Right lobe of liver (tissue), 6 donors: ENCODE measurements around the gene MOB3B. TPM values are rescaled to one million over a fixed set of nuclear protein-coding genes. Genes with fewer than 3 reads are reported as not detected.

Experiments
- ATAC-seq, 4 donors: fragments of 200-7000 bp; cut with Tn5 transposase; one replicate each; pipeline ENCODE4 v1.9.1; 2020; ENCODE audit warnings: mild to moderate bottlenecking in 4 of 4, moderate library complexity in 4 of 4
- DNase-seq, 3 donors: peaks; one replicate each; pipeline ENCODE4 v3.0.0-alpha.2; 2020
- H3K27ac ChIP-seq, 3 donors: fragments of 200-600 bp; one replicate each; pipeline ENCODE4 v1.8.0; 2022
- H3K27me3 ChIP-seq, 2 donors: fragments of 200-600 bp; one replicate each; pipeline ENCODE4 v1.8.0; 2022
- H3K36me3 ChIP-seq, 4 donors: fragments of 200-600 bp; sonication (generic) in 1 of 4; one replicate each; pipeline versions ENCODE4 v1.5.1 to v1.8.0; 2017 to 2022; ENCODE audit warnings: control low read depth in 1 of 4
- H3K4me1 ChIP-seq, 4 donors: fragments of 200-600 bp; sonication (generic) in 1 of 4; one replicate each; pipeline versions ENCODE4 v1.5.1 to v1.8.0; 2017 to 2022; ENCODE audit warnings: control low read depth in 1 of 4
- H3K4me3 ChIP-seq, 3 donors: fragments of 200-600 bp; one replicate each; pipeline ENCODE4 v1.8.0; 2022
- H3K9me3 ChIP-seq, 4 donors: fragments of 200-600 bp; sonication (generic) in 1 of 4; one replicate each; pipeline versions ENCODE4 v1.5.1 to v1.8.0; 2017 to 2022; ENCODE audit warnings: control low read depth in 1 of 4
- CTCF ChIP-seq, 4 donors: fragments of 200-600 bp in 3 of 4; fragments of 450-650 bp in 1 of 4; IDR thresholded peaks; one replicate each; pipeline versions ENCODE4 v1.5.1 to v1.8.0; 2016 to 2022; ENCODE audit warnings: antibody characterized with exemption in 4 of 4, mild to moderate bottlenecking in 2 of 4
- POLR2A ChIP-seq: fragments of 450-650 bp; IDR thresholded peaks from one replicate; pipeline ENCODE4 v1.6.1; 2017; ENCODE audit warnings: antibody characterized with exemption, mild to moderate bottlenecking
- WGBS: methylation state at CpG from one replicate; pipeline ENCODE4 v1.1.6; 2018; ENCODE audit warnings: low coverage, low lambda C conversion rate; ENCODE audit not compliant: insufficient coverage; ENCODE audit errors: missing lambda C conversion rate; 5-methylcytosine and 5-hydroxymethylcytosine counted together
- intact Hi-C, 2 donors: fragments of 100-400 bp; cut with DNase I; formaldehyde crosslinking; loops; one replicate each; pipeline versions ENCODE4 v1.11.2 to v1.14.1; 2022
- total RNA-seq, 6 experiments: library from RNA; depleted of rRNA in 2 of 6; stranded (reverse); fragments of >200 nt in 2 of 6; fragmentation: NEBNext Ultra II Directional in 3 of 6; extraction: Animal tissue kit (Norgen Biotek cat#: 25700) in 3 of 6; gene quantifications; one replicate each; pipeline versions ENCODE4 v1.1.0 to v1.2.4, GENCODE V29; 2016 to 2023
- donor health status: DM: no; HTN: yes; CAD: no.
- donor health status: DM: no; HTN: no; CAD: no.
- donor health status: DM: no; HTN: no; CAD: no.
- donor health status: DM: no; HTN: yes; CAD: no.
- donor health status: DM: no; HTN: yes; CAD: no.

Gene MOB3B
- total RNA-seq, 6 experiments from 2014 or later: 1.0 to 2.4 (median 1.7) TPM

GRCh38 chr9:27572566-27572917, 42.9 kb upstream of the MOB3B start:
- Histone ChIP-seq H3K4me1 (peaks cover 0 to 17% (median 8%) of the 10 kb centered on the region in 4 donors), H3K4me3 (peak overlapping the region; percentile 65 to 85 (median 78)), H3K27me3 (no peaks in the 10 kb centered on the region), H3K27ac (peak overlapping the region; percentile 95 to 100 (median 98)), H3K36me3 (no peaks in the 10 kb centered on the region), H3K9me3 (no peaks in the 10 kb centered on the region)
- WGBS: 0% methylated on average over 6 of the region's 6 CpGs
- intact Hi-C loops: no loop called here
- DNase-seq: peak in 1 of 3 donors; percentile 62
- peak; percentile 9 to 48 (median 40) for ATAC-seq
- TF ChIP-seq CTCF (IDR thresholded peaks at IDR 0.05) (no peak), POLR2A (no peak)

DNA sequence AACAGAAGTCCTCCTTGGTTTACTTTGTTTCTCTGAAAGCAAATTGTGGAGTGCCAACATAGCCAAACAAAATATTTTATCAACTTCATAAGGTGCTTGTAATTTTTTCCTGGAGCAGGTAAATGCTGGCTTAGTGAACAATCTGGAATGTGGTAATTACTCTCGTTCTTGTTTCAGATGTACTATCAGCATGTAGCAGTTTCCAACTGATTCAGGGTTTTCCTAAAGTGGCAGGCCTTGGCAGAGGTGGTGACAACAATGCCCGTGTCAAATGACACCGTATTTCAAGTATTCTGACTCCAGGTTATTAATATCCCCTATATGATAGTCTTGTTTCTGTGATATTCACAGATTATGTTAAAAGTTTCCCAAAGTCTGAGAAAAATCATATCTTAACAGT, 42.4 kb upstream of the MOB3B start:
- peak overlapping the region in 2 of 3 donors; percentile 78 to 85 for H3K4me3 ChIP-seq
- H3K27me3 ChIP-seq: no peaks in the 10 kb centered on the region
- ATAC-seq (no peak), DNase-seq (no peak)
- no peak for TF ChIP-seq POLR2A
- no peak for TF ChIP-seq CTCF (IDR thresholded peaks at IDR 0.05)
- peaks cover 0 to 17% (median 8%) of the 10 kb centered on the region in 4 donors for H3K4me1 ChIP-seq
- WGBS: 23% methylated on average over 3 of the region's 3 CpGs
- no peaks in the 10 kb centered on the region for H3K9me3 ChIP-seq
- peak overlapping the region; percentile 95 to 100 (median 98) for H3K27ac ChIP-seq
- no peaks in the 10 kb centered on the region for H3K36me3 ChIP-seq
- intact Hi-C loops: no loop called here

DNA sequence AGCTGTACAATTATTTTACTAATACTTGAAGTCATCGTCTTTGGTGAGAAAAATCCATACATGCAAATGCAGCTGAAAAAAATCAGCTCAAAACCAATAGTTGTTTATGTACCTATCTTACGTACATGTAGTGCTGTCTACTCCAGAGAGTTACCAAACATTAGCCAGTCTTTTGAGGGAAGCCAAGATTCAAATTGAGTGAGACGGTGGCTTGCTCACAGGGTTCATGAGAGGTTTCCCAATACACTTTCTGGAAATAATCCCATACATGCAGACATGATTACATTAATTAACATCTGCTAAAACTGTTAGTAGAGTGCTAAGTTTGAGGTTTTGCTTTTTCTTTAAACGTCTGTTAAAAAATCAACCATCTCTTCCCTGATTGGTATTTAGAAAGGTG, 41.4 kb upstream of the MOB3B start:
- peak overlapping the region in 1 of 3 donors; percentile 100 for H3K27ac ChIP-seq
- ATAC-seq: no peak
- H3K36me3 ChIP-seq: no peaks in the 10 kb centered on the region
- TF ChIP-seq CTCF (IDR thresholded peaks at IDR 0.05): no peak
- TF ChIP-seq POLR2A: no peak
- no peaks in the 10 kb centered on the region for H3K9me3 ChIP-seq
- WGBS: 42% methylated on average over 4 of the region's 4 CpGs
- no peaks in the 10 kb centered on the region for H3K27me3 ChIP-seq
- intact Hi-C loops: no loop called here
- H3K4me1 ChIP-seq: peaks cover 0 to 25% (median 8%) of the 10 kb centered on the region in 4 donors
- DNase-seq: no peak
- no peak overlapping the region for H3K4me3 ChIP-seq

DNA sequence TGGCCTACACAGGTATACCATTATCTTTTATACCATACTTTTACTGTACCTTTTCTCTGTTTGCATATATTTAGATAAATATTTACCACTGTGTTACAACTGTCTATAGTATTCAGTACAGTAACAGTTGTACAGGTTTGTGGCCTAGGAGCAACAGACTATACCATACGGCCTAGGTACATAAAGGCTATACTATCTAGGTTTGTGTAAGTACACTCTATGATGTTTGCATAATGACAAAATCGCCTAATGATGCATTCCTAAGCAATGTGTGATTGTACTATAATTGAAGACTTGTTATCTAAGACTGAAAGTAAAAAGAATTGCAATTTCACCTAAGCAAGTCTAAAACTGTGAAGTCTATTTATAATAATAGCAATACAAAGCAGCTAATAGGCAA, 39.8 kb upstream of the MOB3B start:
- H3K27ac ChIP-seq: no peak overlapping the region
- no peak for TF ChIP-seq CTCF (IDR thresholded peaks at IDR 0.05)
- TF ChIP-seq POLR2A: no peak
- no peaks in the 10 kb centered on the region for H3K36me3 ChIP-seq
- intact Hi-C loops: no loop called here
- WGBS: 63% methylated on average over 2 of the region's 2 CpGs
- no peak overlapping the region for H3K4me3 ChIP-seq
- ATAC-seq (no peak), DNase-seq (no peak)
- H3K27me3 ChIP-seq: no peaks in the 10 kb centered on the region
- peaks cover 0 to 31% (median 8%) of the 10 kb centered on the region in 4 donors for H3K4me1 ChIP-seq
- H3K9me3 ChIP-seq: no peaks in the 10 kb centered on the region

DNA sequence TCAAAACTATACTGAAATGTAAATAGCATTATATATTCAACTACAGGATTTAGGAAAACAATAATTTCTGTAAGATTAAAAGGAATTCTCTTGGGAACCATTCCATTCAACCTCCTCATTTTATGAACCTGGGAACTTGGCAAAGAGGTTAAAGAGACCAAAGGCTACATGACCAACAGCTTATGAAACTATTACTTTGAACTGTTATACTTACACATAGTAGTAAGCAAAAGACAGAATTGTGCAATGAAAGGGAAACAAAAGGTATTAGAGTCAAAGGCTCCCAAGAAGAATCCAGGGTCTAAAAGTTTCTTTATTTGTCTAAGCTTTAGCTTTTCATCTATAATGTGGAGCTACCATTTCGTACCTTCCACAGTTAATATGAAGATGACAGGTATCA, 36.5 kb upstream of the MOB3B start:
- intact Hi-C loops: no loop called here
- Histone ChIP-seq H3K27me3 (no peaks in the 10 kb centered on the region), H3K27ac (peak overlapping the region in 2 of 3 donors; percentile 36 to 54), H3K9me3 (no peaks in the 10 kb centered on the region), H3K4me1 (peaks cover 0 to 17% (median 2%) of the 10 kb centered on the region in 4 donors), H3K36me3 (peaks cover 0 to 9% (median 0%) of the 10 kb centered on the region in 4 donors), H3K4me3 (no peak overlapping the region)
- peak; percentile 89 to 98 (median 92) for ATAC-seq
- TF ChIP-seq CTCF (IDR thresholded peaks at IDR 0.05) (no peak), POLR2A (no peak)
- WGBS: 50% methylated on average over 1 of the region's 1 CpG
- no peak for DNase-seq
